IMR-90 (cell line): ENCODE data around the gene SLC9A1. TPM values are rescaled to one million over a fixed set of nuclear protein-coding genes. Genes with fewer than 3 reads are reported as not detected.

Source experiments
- ATAC-seq: fragments of 200-7000 bp; cut with Tn5 transposase; 2 replicates; pipeline ENCODE4 v1.9.1; 2020; ENCODE audit warnings: low read depth, mild to moderate bottlenecking, moderate library complexity
- BruUV-seq: library from RNA; stranded (reverse); fragments of 400-500 nt; replicated peaks from 2 replicates; lab custom pipeline; 2021; lab: Mats Ljungman, UMichigan
- CTCF ChIA-PET: fragments of 300-600 bp; formaldehyde crosslinking; extraction: SDS; loops from one replicate; lab custom pipeline; 2021; ENCODE audit warnings: antibody characterized with exemption; lab: Yijun Ruan, JAX
- POLR2A ChIA-PET: fragments of 300-600 bp; sonication (Branson Sonifier 250); formaldehyde crosslinking; loops from one replicate; lab custom pipeline; 2022; ENCODE audit warnings: antibody characterized with exemption; ENCODE audit not compliant: unreplicated experiment; lab: Charles Lee
- DNase-seq: peaks from one replicate; pipeline ENCODE4 v3.0.0; 2013
- H2AFZ ChIP-seq: replicated peaks from 2 replicates; pipeline ENCODE3; 2013; ENCODE audit warnings: low read length, mild to moderate bottlenecking; ENCODE audit not compliant: poor library complexity
- H2AK5ac ChIP-seq: 2 replicates; pipeline ENCODE4 v1.6.1; 2013; ENCODE audit warnings: low read depth, low read length, inconsistent platforms
- H2AK9ac ChIP-seq: replicated peaks from 2 replicates; pipeline ENCODE3; 2013; ENCODE audit warnings: mild to moderate bottlenecking, low read depth, low read length, moderate library complexity; ENCODE audit not compliant: poor library complexity
- H2BK120ac ChIP-seq: 2 replicates; pipeline ENCODE4 v1.6.1; 2013; ENCODE audit warnings: low read depth, low read length, inconsistent platforms
- H2BK15ac ChIP-seq: 3 replicates; pipeline ENCODE4 v1.6.1; 2013; ENCODE audit warnings: low read depth, low read length, inconsistent platforms
- H2BK20ac ChIP-seq: 2 replicates; pipeline ENCODE4 v1.6.1; 2013; ENCODE audit warnings: low read depth, mild to moderate bottlenecking, inconsistent platforms, low read length, moderate library complexity
- H2BK5ac ChIP-seq: 2 replicates; pipeline ENCODE4 v1.6.1; 2013; ENCODE audit warnings: mild to moderate bottlenecking, low read depth, low read length, inconsistent platforms; ENCODE audit not compliant: poor library complexity, severe bottlenecking
- H3K14ac ChIP-seq: replicated peaks from 2 replicates; pipeline ENCODE4 v1.6.1; 2013; ENCODE audit warnings: low read depth, low read length, inconsistent platforms
- H3K18ac ChIP-seq: 2 replicates; pipeline ENCODE4 v1.6.1; 2013; ENCODE audit warnings: low read depth, low read length, control low read depth
- H3K23ac ChIP-seq: 2 replicates; pipeline ENCODE4 v1.6.1; 2013; ENCODE audit warnings: low read depth, low read length, inconsistent platforms
- H3K27ac ChIP-seq: 2 replicates; pipeline ENCODE4 v1.5.1; 2013; ENCODE audit warnings: mild to moderate bottlenecking, control low read depth, low read length; ENCODE audit not compliant: insufficient read depth
- H3K27me3 ChIP-seq: 2 replicates; pipeline ENCODE4 v1.6.1; 2013; ENCODE audit warnings: low read length; ENCODE audit not compliant: control insufficient read depth, insufficient read depth
- H3K36me3 ChIP-seq: 2 replicates; pipeline ENCODE4 v1.6.1; 2013; ENCODE audit warnings: low read length, mixed read lengths; ENCODE audit not compliant: control insufficient read depth, insufficient read depth
- H3K4ac ChIP-seq: 2 replicates; pipeline ENCODE4 v1.6.1; 2013; ENCODE audit warnings: low read depth, low read length, inconsistent platforms
- H3K4me1 ChIP-seq: 2 replicates; pipeline ENCODE4 v1.6.1; 2013; ENCODE audit warnings: low read length, mixed read lengths; ENCODE audit not compliant: control insufficient read depth, insufficient read depth
- H3K4me2 ChIP-seq: 2 replicates; pipeline ENCODE4 v1.6.1; 2013; ENCODE audit warnings: low read depth, mild to moderate bottlenecking, control low read depth, low read length, moderate library complexity
- H3K4me3 ChIP-seq: 2 replicates; pipeline ENCODE4 v1.5.1; 2013; ENCODE audit warnings: low read depth, mild to moderate bottlenecking, control low read depth, low read length, moderate library complexity; ENCODE audit not compliant: insufficient read depth
- H3K56ac ChIP-seq: 2 replicates; pipeline ENCODE4 v1.6.1; 2013; ENCODE audit warnings: low read length, inconsistent platforms; ENCODE audit not compliant: insufficient read depth; ENCODE audit errors: extremely low read depth
- H3K79me1 ChIP-seq, 2 experiments: 2 replicates each; pipeline ENCODE4 v1.6.1; 2013; ENCODE audit warnings: low read length in 2 of 2, inconsistent platforms in 1 of 2, low read depth in 1 of 2
- H3K9ac ChIP-seq: 2 replicates; pipeline ENCODE4 v1.6.1; 2013; ENCODE audit warnings: low read depth, low read length, control low read depth
- H3K9me1 ChIP-seq: 2 replicates; pipeline ENCODE4 v1.6.1; 2013; ENCODE audit warnings: low read length, inconsistent platforms; ENCODE audit not compliant: insufficient read depth
- H3K9me3 ChIP-seq: 2 replicates; pipeline ENCODE4 v1.6.1; 2013; ENCODE audit warnings: low read length; ENCODE audit not compliant: control insufficient read depth, insufficient read depth
- H4K20me1 ChIP-seq: 2 replicates; pipeline ENCODE4 v1.6.1; 2013; ENCODE audit warnings: low read length, inconsistent platforms; ENCODE audit not compliant: insufficient read depth
- H4K5ac ChIP-seq: 2 replicates; pipeline ENCODE4 v1.6.1; 2013; ENCODE audit warnings: mild to moderate bottlenecking, low read depth, low read length, control low read depth
- H4K8ac ChIP-seq, 2 experiments: 2 replicates each; pipeline ENCODE4 v1.6.1; 2013; ENCODE audit warnings: low read depth in 2 of 2, low read length in 2 of 2, control low read depth in 1 of 2, inconsistent platforms in 1 of 2
- H4K91ac ChIP-seq: 2 replicates; pipeline ENCODE4 v1.6.1; 2013; ENCODE audit warnings: low read depth, low read length, inconsistent platforms; ENCODE audit not compliant: insufficient read depth
- BHLHE40 ChIP-seq: fragments of 150-350 bp; IDR thresholded peaks from 2 replicates; pipeline ENCODE4 v1.6.1; 2016; ENCODE audit warnings: mild to moderate bottlenecking, low read depth, low read length
- CEBPB ChIP-seq: IDR thresholded peaks from 2 replicates; pipeline ENCODE4 v1.6.1; 2012; ENCODE audit warnings: low read depth, low read length, improper control_type of control experiment
- CHD1 ChIP-seq: IDR thresholded peaks from 2 replicates; pipeline ENCODE4 v1.6.1; 2012; ENCODE audit warnings: low read depth, low read length, improper control_type of control experiment
- ELK1 ChIP-seq: fragments of 150-350 bp; IDR thresholded peaks from 2 replicates; pipeline ENCODE4 v1.6.1; 2016; ENCODE audit warnings: low read depth, mild to moderate bottlenecking, low read length, moderate library complexity, borderline replicate concordance
- FOS ChIP-seq: fragments of 150-350 bp; IDR thresholded peaks from 2 replicates; pipeline ENCODE4 v1.6.1; 2016; ENCODE audit warnings: low read depth, low read length
- MAFK ChIP-seq: IDR thresholded peaks from 2 replicates; pipeline ENCODE4 v1.6.1; 2012; ENCODE audit warnings: low read depth, low read length, improper control_type of control experiment
- MAZ ChIP-seq: IDR thresholded peaks from 2 replicates; pipeline ENCODE4 v1.6.1; 2012; ENCODE audit warnings: low read depth, mild to moderate bottlenecking, low read length, improper control_type of control experiment, moderate library complexity, borderline replicate concordance
- MXI1 ChIP-seq: IDR thresholded peaks from 2 replicates; pipeline ENCODE4 v1.6.1; 2012; ENCODE audit warnings: low read depth, mild to moderate bottlenecking, low read length, moderate library complexity, borderline replicate concordance
- NFE2L2 ChIP-seq: fragments of 150-350 bp; IDR thresholded peaks from 2 replicates; pipeline ENCODE4 v1.6.1; 2016; ENCODE audit warnings: low read depth, mild to moderate bottlenecking, low read length
- POLR2A ChIP-seq: IDR thresholded peaks from 2 replicates; pipeline ENCODE4 v1.6.1; 2012; ENCODE audit warnings: mild to moderate bottlenecking, low read depth, low read length
- RAD21 ChIP-seq: IDR thresholded peaks from 2 replicates; pipeline ENCODE4 v1.6.1; 2012; ENCODE audit warnings: low read length, improper control_type of control experiment
- RCOR1 ChIP-seq: IDR thresholded peaks from 2 replicates; pipeline ENCODE4 v1.6.1; 2012; ENCODE audit warnings: mild to moderate bottlenecking, low read length, improper control_type of control experiment; ENCODE audit not compliant: insufficient replicate concordance
- RFX5 ChIP-seq: IDR thresholded peaks from 2 replicates; pipeline ENCODE4 v1.8.0; 2012; ENCODE audit warnings: low read depth, mild to moderate bottlenecking, low read length, moderate library complexity
- SMC3 ChIP-seq: fragments of 150-350 bp; IDR thresholded peaks from 2 replicates; pipeline ENCODE4 v1.6.1; 2016; ENCODE audit warnings: low read depth, mild to moderate bottlenecking, antibody characterized with exemption, low read length, moderate library complexity
- USF2 ChIP-seq: fragments of 150-350 bp; IDR thresholded peaks from 2 replicates; pipeline ENCODE4 v1.6.1; 2017; ENCODE audit warnings: mild to moderate bottlenecking, antibody characterized with exemption, low read length, low read depth
- WGBS, 2 experiments: methylation state at CpG; one replicate each; pipeline versions ENCODE4 v1.1.5 to v1.1.7; 2013; ENCODE audit warnings: missing lambda C conversion rate in 2 of 2; ENCODE audit not compliant: insufficient read length in 1 of 2; ENCODE audit errors: extremely low coverage in 2 of 2; 5-methylcytosine and 5-hydroxymethylcytosine counted together
- dilution Hi-C: fragments of 300-500 bp; cut with HindIII; formaldehyde crosslinking; loops from one replicate; pipeline ENCODE4 v1.14.3; 2018; ENCODE audit warnings: low sequenced_read_pairs; ENCODE audit not compliant: unreplicated experiment
- in situ Hi-C: fragments of 300-500 bp; cut with MboI; formaldehyde crosslinking; loops from 3 replicates; pipeline ENCODE4 v1.14.3; 2019; ENCODE audit warnings: low sequenced_read_pairs, inconsistent platforms, mixed read lengths
- intact Hi-C: fragments of 100-400 bp; cut with micrococcal nuclease; formaldehyde crosslinking; loops from 2 replicates; pipeline ENCODE4 v1.10.0; 2022
- polyA plus RNA-seq, 3 experiments: library from polyadenylated mRNA; depleted of rRNA; stranded (reverse); fragments of >200 nt; gene quantifications; 2 replicates each; pipeline ENCODE4 v1.2.3, GENCODE V29; 2012; ENCODE audit warnings: low replicate concordance in 1 of 3
- total RNA-seq: library from RNA; depleted of rRNA; stranded (reverse); fragments of >200 nt; gene quantifications from 2 replicates; pipeline ENCODE4 v1.2.3, GENCODE V29; 2012
- TF ChIP-seq, protein P1 (sequence below): conservative IDR thresholded peaks from 2 replicates; pipeline ENCODE4 v1.5.1; 2012; ENCODE audit warnings: mild to moderate bottlenecking, low read depth, low read length, improper control_type of control experiment

Gene SLC9A1
- total and polyA plus RNA-seq, 2 of the 4 experiments (the other 2 are of a cell fraction) = 2.0 to 21.2 TPM

DNA sequence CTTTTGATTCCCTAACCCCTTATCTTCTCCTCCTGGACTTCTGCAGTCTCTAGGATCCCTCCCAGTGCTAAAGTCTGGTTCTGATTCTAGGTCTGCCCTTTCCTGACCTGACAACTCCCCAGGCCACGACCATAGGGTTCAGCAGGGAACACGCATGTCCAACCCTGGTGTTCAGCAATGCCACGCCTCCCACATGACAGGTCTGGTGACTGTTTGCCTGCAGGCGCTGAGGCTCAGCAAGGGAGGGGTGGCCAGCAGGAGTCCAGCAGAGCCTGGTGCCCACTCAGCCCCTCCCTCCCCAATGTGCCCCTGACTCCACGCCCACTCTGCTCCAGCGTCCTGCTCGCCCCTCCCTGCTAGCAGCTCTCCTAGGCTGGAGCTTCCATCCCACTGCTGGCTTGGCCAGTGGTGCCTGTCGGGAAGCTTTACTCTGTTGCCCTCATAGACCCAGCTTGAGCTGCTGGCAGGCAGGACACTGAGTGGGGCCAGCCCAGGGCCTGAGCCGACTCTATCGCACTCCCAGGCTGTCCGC lies 17.3 kb downstream of the SLC9A1 start:
- H3K56ac ChIP-seq = no peak overlapping the region
- peak overlapping the region in 1 of 2 experiments; percentile 24; a peak in 1 of 4 replicates for H4K8ac ChIP-seq
- H3K9me3 ChIP-seq = no peaks in the 10 kb centered on the region
- no peak overlapping the region for H4K5ac ChIP-seq
- ATAC-seq (no peak), DNase-seq (no peak)
- H3K79me1 ChIP-seq = peaks cover 34 to 79% of the 10 kb centered on the region in 2 experiments
- no peak overlapping the region for H4K91ac ChIP-seq
- no peak overlapping the region for H2BK120ac ChIP-seq
- ChIA-PET CTCF (no interaction called here), POLR2A (no interaction called here)
- H4K20me1 ChIP-seq = peaks cover 54% of the 10 kb centered on the region
- no peak overlapping the region for H3K4me2 ChIP-seq
- dilution Hi-C loops (no loop called here), intact Hi-C loops (no loop called here), in situ Hi-C loops (no loop called here)
- no peak overlapping the region for H2AK9ac ChIP-seq
- H3K18ac ChIP-seq = no peak overlapping the region
- peaks cover 39% of the 10 kb centered on the region for H3K9me1 ChIP-seq
- no peak overlapping the region for H3K23ac ChIP-seq
- no peak overlapping the region for H2AK5ac ChIP-seq
- TF ChIP-seq POLR2A = no peak
- TF ChIP-seq CEBPB = no peak
- TF ChIP-seq MXI1 = no peak
- TF ChIP-seq CHD1 = no peak
- no peak for TF ChIP-seq MAZ
- no peak for TF ChIP-seq ELK1
- TF ChIP-seq MAFK = no peak
- TF ChIP-seq, protein P1, sequence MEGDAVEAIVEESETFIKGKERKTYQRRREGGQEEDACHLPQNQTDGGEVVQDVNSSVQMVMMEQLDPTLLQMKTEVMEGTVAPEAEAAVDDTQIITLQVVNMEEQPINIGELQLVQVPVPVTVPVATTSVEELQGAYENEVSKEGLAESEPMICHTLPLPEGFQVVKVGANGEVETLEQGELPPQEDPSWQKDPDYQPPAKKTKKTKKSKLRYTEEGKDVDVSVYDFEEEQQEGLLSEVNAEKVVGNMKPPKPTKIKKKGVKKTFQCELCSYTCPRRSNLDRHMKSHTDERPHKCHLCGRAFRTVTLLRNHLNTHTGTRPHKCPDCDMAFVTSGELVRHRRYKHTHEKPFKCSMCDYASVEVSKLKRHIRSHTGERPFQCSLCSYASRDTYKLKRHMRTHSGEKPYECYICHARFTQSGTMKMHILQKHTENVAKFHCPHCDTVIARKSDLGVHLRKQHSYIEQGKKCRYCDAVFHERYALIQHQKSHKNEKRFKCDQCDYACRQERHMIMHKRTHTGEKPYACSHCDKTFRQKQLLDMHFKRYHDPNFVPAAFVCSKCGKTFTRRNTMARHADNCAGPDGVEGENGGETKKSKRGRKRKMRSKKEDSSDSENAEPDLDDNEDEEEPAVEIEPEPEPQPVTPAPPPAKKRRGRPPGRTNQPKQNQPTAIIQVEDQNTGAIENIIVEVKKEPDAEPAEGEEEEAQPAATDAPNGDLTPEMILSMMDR = no peak
- TF ChIP-seq USF2 = no peak
- no peak for TF ChIP-seq SMC3
- TF ChIP-seq FOS = no peak
- TF ChIP-seq BHLHE40 = no peak
- TF ChIP-seq RAD21 = no peak
- no peak for TF ChIP-seq NFE2L2
- no peak for TF ChIP-seq RFX5
- no peak for TF ChIP-seq RCOR1
- H2BK5ac ChIP-seq = no peak overlapping the region
- H3K9ac ChIP-seq = no peak overlapping the region
- 74% methylated on average over 7 of the region's 11 CpGs; no CpG with 5 or more reads in 1 of the 2 experiments for WGBS, 2 experiments
- H3K27ac ChIP-seq = no peak overlapping the region
- H3K36me3 ChIP-seq = no peaks in the 10 kb centered on the region
- no peak overlapping the region for H3K14ac ChIP-seq
- no peak overlapping the region for H2AFZ ChIP-seq
- no peak overlapping the region; the same call in 1 of the 2 replicates for H3K4ac ChIP-seq
- H3K27me3 ChIP-seq = no peaks in the 10 kb centered on the region
- H2BK20ac ChIP-seq = no peak overlapping the region
- H2BK15ac ChIP-seq = no peak overlapping the region
- BruUV-seq = no TSS peak
- peaks cover 12% of the 10 kb centered on the region for H3K4me1 ChIP-seq
- H3K4me3 ChIP-seq = no peak overlapping the region
